GM23248 (cell line): ENCODE results near the gene MARCO.

ENCODE experiments used
- EZH2 ChIP-seq: fragments of 200-600 bp; sonication (generic); IDR thresholded peaks from 2 replicates; pipeline ENCODE4 v1.6.1; 2018; ENCODE audit warnings: antibody characterized with exemption, mild to moderate bottlenecking; ENCODE audit not compliant: insufficient read depth, poor library complexity, severe bottlenecking
- EZH2phosphoT487 ChIP-seq: fragments of 200-600 bp; sonication (generic); IDR thresholded peaks from 2 replicates; pipeline ENCODE4 v1.6.1; 2018; ENCODE audit warnings: antibody characterized with exemption, moderate library complexity, mild to moderate bottlenecking, low read depth; ENCODE audit not compliant: insufficient read depth

DNA sequence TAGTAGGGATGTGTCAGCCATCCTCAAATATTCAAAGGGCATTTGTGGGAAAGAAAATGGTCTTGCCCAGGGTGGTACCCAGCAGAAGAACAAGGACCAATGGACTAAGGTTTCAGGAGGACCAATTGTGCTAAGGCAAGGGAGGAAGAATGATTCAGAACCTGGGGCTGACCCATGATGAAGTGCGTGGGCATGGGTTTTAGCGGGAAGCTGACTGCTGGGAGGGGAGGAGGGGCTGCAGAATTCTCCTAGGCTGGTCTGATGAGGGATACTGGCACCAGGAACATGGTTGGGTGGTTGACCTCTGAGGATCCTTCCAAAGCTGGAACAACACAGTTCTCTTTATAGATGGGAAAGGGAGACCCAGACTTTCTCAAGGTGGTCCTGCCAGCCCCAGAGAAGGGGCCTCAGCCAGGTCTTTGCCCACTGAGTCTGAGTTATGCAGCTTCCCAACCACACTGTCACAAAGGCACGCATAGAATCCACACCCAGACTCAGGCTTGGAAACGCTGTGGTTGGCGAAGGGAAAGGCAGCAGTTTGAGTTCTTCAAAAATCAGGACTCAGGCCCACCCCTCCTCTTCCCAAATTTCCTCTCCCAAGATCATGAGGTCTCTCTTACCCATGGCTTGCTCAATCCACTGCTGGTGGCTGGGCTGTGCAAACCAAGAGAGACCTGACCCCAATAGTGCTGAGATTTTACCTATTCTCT is 37.3 kb downstream of the MARCO start:
- no peak for TF ChIP-seq EZH2
- no peak for TF ChIP-seq EZH2phosphoT487
